Measurements from ENCODE around the gene RFESD.

Gene RFESD

GRCh38 chr5:95655575-95655974, 9.0 kb downstream of the RFESD start:
- ATAC-seq (replicated peaks): no peak
- H3K36me3 Mint-ChIP-seq (ENCODE audit: insufficient read depth): peaks cover 3% of the 10 kb centered on the region
- H3K9me3 Mint-ChIP-seq: no peaks in the 10 kb centered on the region
- no peak for DNase-seq
- no peaks in the 10 kb centered on the region for H3K27me3 Mint-ChIP-seq
- H3K27ac Mint-ChIP-seq: no peak overlapping the region
- H3K4me1 Mint-ChIP-seq (ENCODE audit: low read depth in 2 of 2): no peaks in the 10 kb centered on the region
- no peak overlapping the region for H3K4me3 Mint-ChIP-seq

GRCh38 chr5:95660060-95660459, 13.5 kb downstream of the RFESD start:
- Mint-ChIP-seq H3K9me3 (no peaks in the 10 kb centered on the region), H3K27ac (no peak overlapping the region), H3K4me1 (ENCODE audit: low read depth in 2 of 2) (no peaks in the 10 kb centered on the region), H3K4me3 (no peak overlapping the region), H3K27me3 (no peaks in the 10 kb centered on the region), H3K36me3 (ENCODE audit: insufficient read depth) (no peaks in the 10 kb centered on the region)
- no peak for DNase-seq
- no peak for ATAC-seq (replicated peaks)

GRCh38 chr5:95662946-95663345, 16.4 kb downstream of the RFESD start:
- H3K9me3 Mint-ChIP-seq: no peaks in the 10 kb centered on the region
- no peak overlapping the region for H3K27ac Mint-ChIP-seq
- H3K4me1 Mint-ChIP-seq (ENCODE audit: low read depth in 2 of 2): peaks cover 0 to 1% of the 10 kb centered on the region in 2 donors
- no peak overlapping the region for H3K4me3 Mint-ChIP-seq
- H3K36me3 Mint-ChIP-seq (ENCODE audit: insufficient read depth): no peaks in the 10 kb centered on the region
- no peak for ATAC-seq (replicated peaks)
- no peak for DNase-seq
- H3K27me3 Mint-ChIP-seq: no peaks in the 10 kb centered on the region

GRCh38 chr5:95664204-95664786, 17.7 kb downstream of the RFESD start:
- Mint-ChIP-seq H3K27me3 (no peaks in the 10 kb centered on the region), H3K36me3 (ENCODE audit: insufficient read depth) (no peaks in the 10 kb centered on the region), H3K4me3 (no peak overlapping the region), H3K9me3 (no peaks in the 10 kb centered on the region), H3K27ac (no peak overlapping the region), H3K4me1 (ENCODE audit: low read depth in 2 of 2) (peaks cover 0 to 1% of the 10 kb centered on the region in 2 donors)
- peak; percentile 48 for ATAC-seq (replicated peaks)
- DNase-seq: peak; percentile 28 to 40 (median 29)

- Mint-ChIP-seq H3K9me3 (no peaks in the 10 kb centered on the region), H3K36me3 (ENCODE audit: insufficient read depth) (no peaks in the 10 kb centered on the region), H3K27me3 (no peaks in the 10 kb centered on the region), H3K4me1 (ENCODE audit: low read depth in 2 of 2) (peaks cover 0 to 1% of the 10 kb centered on the region in 2 donors), H3K4me3 (no peak overlapping the region), H3K27ac (no peak overlapping the region)
- DNase-seq (no peak), ATAC-seq (replicated peaks) (no peak)
Observed at GRCh38 chr5:95667061-95667618, 20.6 kb downstream of the RFESD start.

- H3K27me3 Mint-ChIP-seq: no peaks in the 10 kb centered on the region
- no peaks in the 10 kb centered on the region for H3K36me3 Mint-ChIP-seq (ENCODE audit: insufficient read depth)
- H3K4me1 Mint-ChIP-seq (ENCODE audit: low read depth in 2 of 2): peaks cover 0 to 1% of the 10 kb centered on the region in 2 donors
- no peak overlapping the region for H3K4me3 Mint-ChIP-seq
- no peak overlapping the region for H3K27ac Mint-ChIP-seq
- H3K9me3 Mint-ChIP-seq: no peaks in the 10 kb centered on the region
- DNase-seq (no peak), ATAC-seq (replicated peaks) (no peak)
Observed at GRCh38 chr5:95667678-95668077, 21.1 kb downstream of the RFESD start.

- Mint-ChIP-seq H3K4me1 (ENCODE audit: low read depth in 2 of 2) (peaks cover 0 to 1% of the 10 kb centered on the region in 2 donors), H3K9me3 (no peaks in the 10 kb centered on the region), H3K4me3 (no peak overlapping the region), H3K36me3 (ENCODE audit: insufficient read depth) (no peaks in the 10 kb centered on the region), H3K27ac (no peak overlapping the region), H3K27me3 (no peaks in the 10 kb centered on the region)
- ATAC-seq (replicated peaks) (no peak), DNase-seq (no peak)
Observed at GRCh38 chr5:95668216-95668615, 21.6 kb downstream of the RFESD start.

- ATAC-seq (replicated peaks) (no peak), DNase-seq (no peak)
- Mint-ChIP-seq H3K4me1 (ENCODE audit: low read depth in 2 of 2) (peaks cover 0 to 1% of the 10 kb centered on the region in 2 donors), H3K36me3 (ENCODE audit: insufficient read depth) (no peaks in the 10 kb centered on the region), H3K27ac (no peak overlapping the region), H3K4me3 (no peak overlapping the region), H3K27me3 (no peaks in the 10 kb centered on the region), H3K9me3 (no peaks in the 10 kb centered on the region)
Observed at GRCh38 chr5:95668728-95669127, 22.2 kb downstream of the RFESD start.

- DNase-seq: no peak
- no peaks in the 10 kb centered on the region for H3K27me3 Mint-ChIP-seq
- no peaks in the 10 kb centered on the region for H3K9me3 Mint-ChIP-seq
Observed at GRCh38 chr5:95669540-95669939, 23.0 kb downstream of the RFESD start.

DNA sequence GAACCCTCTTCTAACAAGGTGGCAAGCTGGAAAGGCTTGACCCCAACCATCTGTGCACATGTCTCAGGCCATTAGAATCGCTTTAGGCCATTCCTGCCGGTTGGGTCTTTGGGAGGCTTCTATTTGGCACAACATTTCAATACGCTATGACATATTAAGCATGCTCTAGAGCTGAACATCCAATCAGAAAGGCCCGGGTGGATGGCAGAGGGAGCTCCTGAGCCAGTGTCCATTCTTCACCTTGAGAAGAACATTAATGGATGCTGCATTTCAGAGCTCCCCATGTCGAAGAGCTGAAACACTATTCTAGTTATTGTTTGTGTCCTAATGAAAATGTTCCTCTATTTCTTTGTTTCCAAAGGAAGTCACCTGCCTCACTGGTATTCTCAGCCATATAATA, 23.4 kb downstream of the RFESD start:
- Mint-ChIP-seq H3K9me3 (no peaks in the 10 kb centered on the region), H3K27ac (no peak overlapping the region), H3K4me3 (no peak overlapping the region), H3K4me1 (ENCODE audit: low read depth in 2 of 2) (peaks cover 0 to 1% of the 10 kb centered on the region in 2 donors), H3K36me3 (ENCODE audit: insufficient read depth) (no peaks in the 10 kb centered on the region), H3K27me3 (no peaks in the 10 kb centered on the region)
- DNase-seq (no peak), ATAC-seq (replicated peaks) (no peak)

More at GRCh38 chr5:95669540-95669939, 23.0 kb downstream of the RFESD start:
- Mint-ChIP-seq H3K36me3 (ENCODE audit: insufficient read depth) (no peaks in the 10 kb centered on the region), H3K27ac (no peak overlapping the region), H3K4me1 (ENCODE audit: low read depth in 2 of 2) (peaks cover 0 to 1% of the 10 kb centered on the region in 2 donors), H3K4me3 (no peak overlapping the region)
- ATAC-seq (replicated peaks): no peak

DNA sequence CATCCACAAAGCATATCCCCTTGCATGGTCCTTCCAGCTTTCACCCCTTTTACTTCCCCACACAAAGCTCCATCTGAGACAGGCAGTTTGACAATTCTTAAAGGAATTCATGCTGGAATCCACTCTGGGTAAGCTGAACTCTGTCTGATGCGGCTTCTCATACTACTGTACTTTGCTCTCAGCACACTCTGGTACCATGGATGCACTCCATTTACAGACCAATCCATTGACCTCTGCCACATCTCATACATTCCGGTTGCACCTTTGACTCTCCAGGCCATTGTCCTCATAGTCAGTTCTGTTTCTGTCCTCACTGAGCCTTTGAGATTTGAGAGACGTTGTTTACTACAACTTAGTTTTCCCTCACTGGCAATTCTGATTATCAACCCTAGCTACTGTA, 24.0 kb downstream of the RFESD start:
- Mint-ChIP-seq H3K27ac (no peak overlapping the region), H3K27me3 (no peaks in the 10 kb centered on the region), H3K4me3 (no peak overlapping the region), H3K36me3 (ENCODE audit: insufficient read depth) (no peaks in the 10 kb centered on the region), H3K9me3 (no peaks in the 10 kb centered on the region), H3K4me1 (ENCODE audit: low read depth in 2 of 2) (no peaks in the 10 kb centered on the region)
- DNase-seq (no peak), ATAC-seq (replicated peaks) (no peak)

DNA sequence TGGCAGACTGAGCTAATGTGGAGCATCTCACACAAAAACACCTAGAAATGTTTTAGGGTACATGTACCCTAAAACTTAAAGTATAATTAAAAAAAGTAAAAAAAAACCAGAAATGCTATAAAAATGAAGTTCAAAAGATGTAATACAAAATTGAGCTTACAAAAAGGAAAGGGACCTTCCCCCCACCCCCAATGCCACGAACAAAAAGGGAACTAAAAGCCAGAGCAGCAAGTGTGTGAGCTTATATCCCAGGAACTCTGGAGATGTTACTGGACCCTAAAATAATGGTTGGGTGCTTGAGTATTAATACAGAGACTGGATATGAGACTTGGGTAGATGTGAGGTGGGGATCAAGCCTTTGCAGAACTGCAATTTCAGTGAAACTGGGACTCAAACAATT, 25.2 kb downstream of the RFESD start:
- H3K27ac Mint-ChIP-seq: no peak overlapping the region
- H3K4me3 Mint-ChIP-seq: no peak overlapping the region
- H3K27me3 Mint-ChIP-seq: peaks cover 6 to 8% of the 10 kb centered on the region in 2 donors
- no peaks in the 10 kb centered on the region for H3K9me3 Mint-ChIP-seq
- no peak for ATAC-seq (replicated peaks)
- no peaks in the 10 kb centered on the region for H3K4me1 Mint-ChIP-seq (ENCODE audit: low read depth in 2 of 2)
- no peaks in the 10 kb centered on the region for H3K36me3 Mint-ChIP-seq (ENCODE audit: insufficient read depth)
- no peak for DNase-seq

- no peak overlapping the region for H3K27ac Mint-ChIP-seq
- no peaks in the 10 kb centered on the region for H3K4me1 Mint-ChIP-seq (ENCODE audit: low read depth in 2 of 2)
- H3K9me3 Mint-ChIP-seq: no peaks in the 10 kb centered on the region
- peaks cover 11 to 14% of the 10 kb centered on the region in 2 donors for H3K27me3 Mint-ChIP-seq
- no peak overlapping the region for H3K4me3 Mint-ChIP-seq
- DNase-seq (no peak), ATAC-seq (replicated peaks) (no peak)
- no peaks in the 10 kb centered on the region for H3K36me3 Mint-ChIP-seq (ENCODE audit: insufficient read depth)
Observed at GRCh38 chr5:95672641-95673040, 26.1 kb downstream of the RFESD start.

GRCh38 chr5:95673081-95673480, 26.5 kb downstream of the RFESD start:
- Mint-ChIP-seq H3K27ac (no peak overlapping the region), H3K9me3 (no peaks in the 10 kb centered on the region), H3K4me1 (ENCODE audit: low read depth in 2 of 2) (no peaks in the 10 kb centered on the region), H3K4me3 (no peak overlapping the region), H3K27me3 (peaks cover 11 to 14% of the 10 kb centered on the region in 2 donors), H3K36me3 (ENCODE audit: insufficient read depth) (no peaks in the 10 kb centered on the region)
- ATAC-seq (replicated peaks): no peak
- no peak for DNase-seq
